ENCODE data around the gene PSMD4.
"Not testable (repeated sequence)": the region's sequence is repeated elsewhere in the genome, so short reads cannot be mapped to it uniquely, and the experiment has no call there.

The PSMD4 gene

GRCh38 chr1:151266315-151266714 lies 11.8 kb downstream of the PSMD4 start:
- H3K27me3 Mint-ChIP-seq (ENCODE audit: low read depth, poor library complexity): peaks cover 3% of the 10 kb centered on the region
- no peak for DNase-seq
- TF ChIP-seq, protein P1, sequence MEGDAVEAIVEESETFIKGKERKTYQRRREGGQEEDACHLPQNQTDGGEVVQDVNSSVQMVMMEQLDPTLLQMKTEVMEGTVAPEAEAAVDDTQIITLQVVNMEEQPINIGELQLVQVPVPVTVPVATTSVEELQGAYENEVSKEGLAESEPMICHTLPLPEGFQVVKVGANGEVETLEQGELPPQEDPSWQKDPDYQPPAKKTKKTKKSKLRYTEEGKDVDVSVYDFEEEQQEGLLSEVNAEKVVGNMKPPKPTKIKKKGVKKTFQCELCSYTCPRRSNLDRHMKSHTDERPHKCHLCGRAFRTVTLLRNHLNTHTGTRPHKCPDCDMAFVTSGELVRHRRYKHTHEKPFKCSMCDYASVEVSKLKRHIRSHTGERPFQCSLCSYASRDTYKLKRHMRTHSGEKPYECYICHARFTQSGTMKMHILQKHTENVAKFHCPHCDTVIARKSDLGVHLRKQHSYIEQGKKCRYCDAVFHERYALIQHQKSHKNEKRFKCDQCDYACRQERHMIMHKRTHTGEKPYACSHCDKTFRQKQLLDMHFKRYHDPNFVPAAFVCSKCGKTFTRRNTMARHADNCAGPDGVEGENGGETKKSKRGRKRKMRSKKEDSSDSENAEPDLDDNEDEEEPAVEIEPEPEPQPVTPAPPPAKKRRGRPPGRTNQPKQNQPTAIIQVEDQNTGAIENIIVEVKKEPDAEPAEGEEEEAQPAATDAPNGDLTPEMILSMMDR (IDR thresholded peaks at IDR 0.05): no peak
- H3K4me1 Mint-ChIP-seq: no peaks in the 10 kb centered on the region
- no peaks in the 10 kb centered on the region for H3K9me3 Mint-ChIP-seq
- peaks cover 66% of the 10 kb centered on the region for H3K36me3 Mint-ChIP-seq (ENCODE audit: low read depth)
- H3K4me3 Mint-ChIP-seq: no peak overlapping the region
- H3K27ac Mint-ChIP-seq: no peak overlapping the region

DNA sequence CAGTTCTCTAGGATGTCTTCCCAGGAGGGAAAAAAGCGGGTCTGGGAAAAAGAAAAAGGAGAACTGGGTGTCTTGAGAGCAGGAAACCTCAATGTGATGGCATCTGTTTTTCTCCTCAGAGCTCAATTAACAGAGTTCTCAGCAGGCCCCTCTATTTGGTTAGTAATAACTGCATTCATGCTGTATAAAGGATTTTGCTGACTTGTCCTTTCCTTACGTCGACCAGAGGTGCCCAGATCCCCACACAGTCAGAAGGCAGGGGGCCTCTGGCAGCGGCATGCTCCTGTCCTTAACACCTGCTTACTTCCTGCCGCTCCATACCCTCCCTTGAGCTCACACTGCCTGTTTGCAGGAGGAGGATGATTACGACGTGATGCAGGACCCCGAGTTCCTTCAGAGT lies 12.3 kb downstream of the PSMD4 start:
- peaks cover 71% of the 10 kb centered on the region for H3K36me3 Mint-ChIP-seq (ENCODE audit: low read depth)
- no peaks in the 10 kb centered on the region for H3K4me1 Mint-ChIP-seq
- TF ChIP-seq, protein P1 (IDR thresholded peaks at IDR 0.05): no peak
- DNase-seq: no peak
- no peak overlapping the region for H3K27ac Mint-ChIP-seq
- peaks cover 3% of the 10 kb centered on the region for H3K27me3 Mint-ChIP-seq (ENCODE audit: low read depth, poor library complexity)
- H3K9me3 Mint-ChIP-seq: no peaks in the 10 kb centered on the region
- H3K4me3 Mint-ChIP-seq: no peak overlapping the region

DNA sequence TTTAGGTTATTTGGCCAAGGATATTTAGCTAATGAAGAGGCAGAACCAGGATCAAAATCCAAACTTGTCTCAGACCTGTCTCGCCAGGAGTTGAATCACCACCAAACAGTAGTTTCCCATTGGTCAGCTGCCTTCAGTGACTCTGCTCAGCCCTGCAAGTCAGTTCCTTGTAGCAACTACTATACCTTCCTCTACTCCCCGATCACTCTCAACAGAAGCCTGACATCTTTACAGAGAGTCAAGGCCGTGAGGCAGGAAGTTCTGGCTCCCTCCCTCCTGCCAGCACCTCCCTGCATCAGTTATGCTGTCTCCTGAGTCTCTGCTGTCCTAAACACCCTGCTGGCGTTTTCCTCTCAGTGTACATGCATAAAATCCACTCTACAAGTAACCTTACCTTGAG lies 13.2 kb downstream of the PSMD4 start:
- H3K36me3 Mint-ChIP-seq (ENCODE audit: low read depth): peaks cover 68% of the 10 kb centered on the region
- H3K27ac Mint-ChIP-seq: peak overlapping the region; percentile 88

GRCh38 chr1:151273924-151274466 lies 19.5 kb downstream of the PSMD4 start:
- TF ChIP-seq, protein P1 (IDR thresholded peaks at IDR 0.05): no peak
- peaks cover 10% of the 10 kb centered on the region for H3K27me3 Mint-ChIP-seq (ENCODE audit: low read depth, poor library complexity)
- H3K36me3 Mint-ChIP-seq (ENCODE audit: low read depth): peaks cover 30% of the 10 kb centered on the region
- H3K27ac Mint-ChIP-seq: no peak overlapping the region
- DNase-seq: no peak
- no peaks in the 10 kb centered on the region for H3K4me1 Mint-ChIP-seq
- H3K9me3 Mint-ChIP-seq: no peaks in the 10 kb centered on the region
- no peak overlapping the region for H3K4me3 Mint-ChIP-seq

More for the DNA sequence above, 13.2 kb downstream of the PSMD4 start:
- TF ChIP-seq, protein P1 (IDR thresholded peaks at IDR 0.05): no peak
- no peaks in the 10 kb centered on the region for H3K4me1 Mint-ChIP-seq
- H3K4me3 Mint-ChIP-seq: no peak overlapping the region
- H3K27me3 Mint-ChIP-seq (ENCODE audit: low read depth, poor library complexity): peaks cover 3% of the 10 kb centered on the region
- no peaks in the 10 kb centered on the region for H3K9me3 Mint-ChIP-seq
- no peak for DNase-seq

DNA sequence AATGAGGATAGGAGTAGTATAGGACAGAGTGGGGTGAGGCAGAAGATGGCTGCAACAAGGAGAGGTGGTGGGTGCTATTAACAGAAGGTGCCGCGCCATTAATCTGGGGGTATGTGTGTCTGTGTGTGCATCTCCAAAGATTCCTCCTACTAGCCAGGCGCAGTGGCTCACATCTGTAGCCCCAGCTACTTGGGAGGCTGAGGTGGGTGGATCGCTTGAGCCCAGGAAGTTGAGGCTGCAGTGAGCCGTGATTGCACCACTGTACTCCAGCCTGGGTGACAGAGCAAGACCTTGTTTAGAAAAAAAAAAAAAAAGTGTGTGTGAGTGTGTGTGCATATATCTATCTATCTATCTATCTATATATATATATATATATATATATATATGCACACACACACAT lies 20.8 kb downstream of the PSMD4 start:
- H3K4me1 Mint-ChIP-seq, H3K4me3 Mint-ChIP-seq, DNase-seq, H3K9me3 Mint-ChIP-seq, H3K27ac Mint-ChIP-seq: not testable (repeated sequence)
- peaks cover 10% of the 10 kb centered on the region for H3K27me3 Mint-ChIP-seq (ENCODE audit: low read depth, poor library complexity)
- H3K36me3 Mint-ChIP-seq (ENCODE audit: low read depth): peaks cover 22% of the 10 kb centered on the region

- Mint-ChIP-seq H3K36me3 (ENCODE audit: low read depth) (peaks cover 13% of the 10 kb centered on the region), H3K27ac (no peak overlapping the region), H3K9me3 (no peaks in the 10 kb centered on the region), H3K4me1 (no peaks in the 10 kb centered on the region), H3K4me3 (no peak overlapping the region), H3K27me3 (ENCODE audit: low read depth, poor library complexity) (peaks cover 13% of the 10 kb centered on the region)
- TF ChIP-seq, protein P1 (IDR thresholded peaks at IDR 0.05): no peak
- no peak for DNase-seq
Observed at GRCh38 chr1:151277249-151277648, 22.7 kb downstream of the PSMD4 start.
